ENCODE data around the gene GRID1. TPM values are rescaled to one million over a fixed set of nuclear protein-coding genes. Genes with fewer than 3 reads are reported as not detected.

GRID1 gene
- total RNA-seq, 2 experiments from 2014 or later, result not detected

DNA sequence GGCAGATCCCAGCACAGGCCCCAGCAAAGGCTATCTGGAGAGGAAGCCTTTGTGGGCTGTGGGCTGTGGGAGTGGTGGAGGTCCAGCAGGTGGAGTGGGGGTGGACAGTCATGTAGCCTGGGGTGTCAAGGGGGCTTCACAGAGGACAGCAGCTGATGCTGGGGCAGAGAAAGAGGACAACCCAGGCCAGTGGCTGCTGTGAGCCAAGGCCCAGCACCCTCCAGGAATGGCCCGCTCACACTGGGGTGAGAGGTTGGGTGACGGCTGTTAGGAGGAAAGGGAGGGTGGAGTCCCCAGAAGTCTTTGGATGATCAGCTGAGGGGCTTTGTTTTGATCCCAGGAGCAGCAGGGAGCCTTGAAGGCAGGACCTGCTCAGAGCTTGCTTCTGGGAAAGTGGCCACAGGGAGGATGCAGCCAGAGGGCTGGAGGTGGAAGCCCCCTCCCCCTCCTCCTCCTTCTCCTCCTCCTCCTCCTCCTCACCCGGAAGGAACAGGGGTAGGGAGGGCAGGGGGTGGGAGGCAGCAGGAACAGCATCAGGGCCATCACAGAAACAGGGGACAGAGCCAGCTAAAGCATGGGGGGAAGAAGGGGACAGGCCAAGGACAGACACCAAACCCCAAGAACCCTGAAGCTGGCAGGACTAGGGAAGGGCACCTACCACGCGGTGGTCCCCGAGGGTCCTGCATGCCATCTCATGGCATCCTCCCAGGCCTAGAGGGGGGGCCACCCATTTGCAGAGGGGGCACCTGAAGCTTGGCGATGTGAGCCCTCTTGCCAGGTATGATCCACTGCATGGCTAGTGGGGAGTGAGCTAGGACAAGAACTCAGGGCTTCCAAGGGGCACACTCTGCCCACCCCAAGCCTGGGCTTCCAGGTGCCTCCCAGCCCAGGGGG is 144.9 kb downstream of the GRID1 start:
- H3K36me3 Mint-ChIP-seq (ENCODE audit: low read depth), result no peaks in the 10 kb centered on the region
- no peaks in the 10 kb centered on the region for H3K9me3 Mint-ChIP-seq
- no peaks in the 10 kb centered on the region for H3K4me1 Mint-ChIP-seq
- H3K27me3 Mint-ChIP-seq, result no peaks in the 10 kb centered on the region
- no peak overlapping the region for H3K4me3 Mint-ChIP-seq
- no peak for DNase-seq
- ChIA-PET POLR2A (no interaction called here), CTCF (no interaction called here)
- no peak overlapping the region for H3K27ac Mint-ChIP-seq

GRCh38 chr10:86220626-86221025 is 146.0 kb downstream of the GRID1 start:
- no peaks in the 10 kb centered on the region for H3K36me3 Mint-ChIP-seq (ENCODE audit: low read depth)
- no peaks in the 10 kb centered on the region for H3K4me1 Mint-ChIP-seq
- DNase-seq, result no peak
- H3K4me3 Mint-ChIP-seq, result no peak overlapping the region
- ChIA-PET CTCF (no interaction called here), POLR2A (no interaction called here)
- no peak overlapping the region for H3K27ac Mint-ChIP-seq
- H3K27me3 Mint-ChIP-seq, result no peaks in the 10 kb centered on the region
- no peaks in the 10 kb centered on the region for H3K9me3 Mint-ChIP-seq

GRCh38 chr10:86219271-86219670 is 147.3 kb downstream of the GRID1 start:
- Mint-ChIP-seq H3K27me3 (no peaks in the 10 kb centered on the region), H3K4me1 (no peaks in the 10 kb centered on the region), H3K4me3 (no peak overlapping the region), H3K36me3 (ENCODE audit: low read depth) (no peaks in the 10 kb centered on the region), H3K27ac (no peak overlapping the region), H3K9me3 (no peaks in the 10 kb centered on the region)
- POLR2A ChIA-PET, result no interaction called here
- CTCF ChIA-PET, result no interaction called here
- DNase-seq, result no peak

GRCh38 chr10:86218842-86219241 is 147.8 kb downstream of the GRID1 start:
- Mint-ChIP-seq H3K4me3 (no peak overlapping the region), H3K4me1 (no peaks in the 10 kb centered on the region), H3K36me3 (ENCODE audit: low read depth) (no peaks in the 10 kb centered on the region), H3K27me3 (peaks cover under 1% of the 10 kb centered on the region), H3K27ac (no peak overlapping the region), H3K9me3 (no peaks in the 10 kb centered on the region)
- CTCF ChIA-PET, result no interaction called here
- POLR2A ChIA-PET, result no interaction called here
- no peak for DNase-seq

GRCh38 chr10:86218160-86218559 is 148.4 kb downstream of the GRID1 start:
- Mint-ChIP-seq H3K9me3 (no peaks in the 10 kb centered on the region), H3K4me3 (no peak overlapping the region), H3K27me3 (peaks cover 2% of the 10 kb centered on the region), H3K4me1 (no peaks in the 10 kb centered on the region), H3K27ac (no peak overlapping the region), H3K36me3 (ENCODE audit: low read depth) (no peaks in the 10 kb centered on the region)
- ChIA-PET CTCF (no interaction called here), POLR2A (interaction anchor here (0.8 kb wide), 1 partner anchor 9 kb away, joined by 3 read pairs; no protein-coding TSS in a partner anchor)
- DNase-seq, result no peak

- H3K9me3 Mint-ChIP-seq, result no peaks in the 10 kb centered on the region
- H3K4me1 Mint-ChIP-seq, result no peaks in the 10 kb centered on the region
- ChIA-PET POLR2A (interaction anchor here (0.8 kb wide), 1 partner anchor 10 kb away, joined by 3 read pairs; no protein-coding TSS in a partner anchor), CTCF (no interaction called here)
- no peak overlapping the region for H3K4me3 Mint-ChIP-seq
- no peak overlapping the region for H3K27ac Mint-ChIP-seq
- H3K27me3 Mint-ChIP-seq, result peaks cover 2% of the 10 kb centered on the region
- DNase-seq, result no peak
- no peaks in the 10 kb centered on the region for H3K36me3 Mint-ChIP-seq (ENCODE audit: low read depth)
Observed at GRCh38 chr10:86217371-86218080, 149.1 kb downstream of the GRID1 start.

- H3K9me3 Mint-ChIP-seq, result no peaks in the 10 kb centered on the region
- POLR2A ChIA-PET, result no interaction called here
- H3K4me3 Mint-ChIP-seq, result no peak overlapping the region
- H3K4me1 Mint-ChIP-seq, result no peaks in the 10 kb centered on the region
- H3K27ac Mint-ChIP-seq, result no peak overlapping the region
- CTCF ChIA-PET, result no interaction called here
- peaks cover 2% of the 10 kb centered on the region for H3K27me3 Mint-ChIP-seq
- no peak for DNase-seq
- H3K36me3 Mint-ChIP-seq (ENCODE audit: low read depth), result no peaks in the 10 kb centered on the region
Observed at GRCh38 chr10:86216886-86217285, 149.7 kb downstream of the GRID1 start.

- POLR2A ChIA-PET, result no interaction called here
- CTCF ChIA-PET, result no interaction called here
- no peak overlapping the region for H3K4me3 Mint-ChIP-seq
- H3K27ac Mint-ChIP-seq, result no peak overlapping the region
- peaks cover 2% of the 10 kb centered on the region for H3K27me3 Mint-ChIP-seq
- no peak for DNase-seq
- no peaks in the 10 kb centered on the region for H3K9me3 Mint-ChIP-seq
- no peaks in the 10 kb centered on the region for H3K4me1 Mint-ChIP-seq
- no peaks in the 10 kb centered on the region for H3K36me3 Mint-ChIP-seq (ENCODE audit: low read depth)
Observed at GRCh38 chr10:86215712-86216111, 150.9 kb downstream of the GRID1 start.

GRCh38 chr10:86215046-86215445 is 151.5 kb downstream of the GRID1 start:
- Mint-ChIP-seq H3K27me3 (peaks cover 2% of the 10 kb centered on the region), H3K9me3 (no peaks in the 10 kb centered on the region), H3K36me3 (ENCODE audit: low read depth) (no peaks in the 10 kb centered on the region), H3K4me3 (no peak overlapping the region), H3K27ac (no peak overlapping the region), H3K4me1 (no peaks in the 10 kb centered on the region)
- ChIA-PET POLR2A (no interaction called here), CTCF (no interaction called here)
- DNase-seq, result no peak

DNA sequence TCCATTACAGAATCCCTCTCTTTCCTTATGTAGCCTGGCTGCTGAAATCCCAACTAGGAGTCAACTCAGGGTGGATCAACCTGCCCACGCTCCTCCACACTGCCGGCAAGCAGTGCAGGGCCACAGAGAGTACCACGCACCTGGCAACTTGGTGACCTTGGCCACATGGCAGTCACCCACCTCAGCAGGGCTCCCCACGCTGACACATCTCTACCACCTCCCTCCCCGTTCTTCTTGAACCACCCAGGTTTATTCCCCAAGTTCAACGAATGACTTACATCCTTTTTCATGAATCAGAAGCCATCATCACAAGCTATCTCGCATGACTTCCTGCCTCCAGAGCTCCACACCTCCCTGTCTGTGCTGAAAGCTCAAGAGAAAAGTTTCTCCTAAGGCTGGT is 153.4 kb downstream of the GRID1 start:
- POLR2A ChIA-PET, result no interaction called here
- Mint-ChIP-seq H3K9me3 (no peaks in the 10 kb centered on the region), H3K27me3 (peaks cover 2% of the 10 kb centered on the region), H3K4me3 (no peak overlapping the region), H3K4me1 (no peaks in the 10 kb centered on the region), H3K27ac (no peak overlapping the region), H3K36me3 (ENCODE audit: low read depth) (no peaks in the 10 kb centered on the region)
- CTCF ChIA-PET, result no interaction called here
- DNase-seq, result no peak

- ChIA-PET CTCF (no interaction called here), POLR2A (no interaction called here)
- Mint-ChIP-seq H3K4me1 (no peaks in the 10 kb centered on the region), H3K9me3 (no peaks in the 10 kb centered on the region), H3K36me3 (ENCODE audit: low read depth) (no peaks in the 10 kb centered on the region), H3K27me3 (peaks cover 2% of the 10 kb centered on the region), H3K27ac (no peak overlapping the region), H3K4me3 (no peak overlapping the region)
- no peak for DNase-seq
Observed at GRCh38 chr10:86212391-86212700, 154.2 kb downstream of the GRID1 start.

- DNase-seq, result no peak
- no peaks in the 10 kb centered on the region for H3K4me1 Mint-ChIP-seq
- no peaks in the 10 kb centered on the region for H3K36me3 Mint-ChIP-seq (ENCODE audit: low read depth)
- ChIA-PET CTCF (no interaction called here), POLR2A (no interaction called here)
- H3K27ac Mint-ChIP-seq, result no peak overlapping the region
- H3K27me3 Mint-ChIP-seq, result peaks cover 2% of the 10 kb centered on the region
- H3K9me3 Mint-ChIP-seq, result no peaks in the 10 kb centered on the region
- H3K4me3 Mint-ChIP-seq, result no peak overlapping the region
Observed at GRCh38 chr10:86211691-86212390, 154.8 kb downstream of the GRID1 start.

DNA sequence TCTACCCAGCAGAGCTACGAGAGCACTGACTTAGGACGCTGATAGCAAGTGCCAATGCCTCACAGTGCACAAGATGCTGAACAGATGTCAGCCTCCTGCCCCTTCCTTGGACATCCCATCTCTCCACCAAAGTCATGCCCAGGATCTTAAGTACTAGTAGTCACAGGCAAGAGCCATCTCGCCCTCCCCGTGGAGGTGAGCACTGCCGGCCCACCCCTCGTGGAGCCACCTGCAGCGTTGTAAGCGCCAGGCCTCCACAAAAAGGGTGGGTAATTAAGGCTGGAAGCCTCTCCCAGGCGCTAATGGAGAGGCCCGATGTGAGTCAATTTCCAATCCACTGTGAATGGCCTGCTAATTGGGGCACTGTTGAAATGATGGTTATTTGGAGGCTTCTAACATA is 156.2 kb downstream of the GRID1 start:
- POLR2A ChIA-PET, result no interaction called here
- no peak overlapping the region for H3K27ac Mint-ChIP-seq
- H3K4me1 Mint-ChIP-seq, result no peaks in the 10 kb centered on the region
- H3K27me3 Mint-ChIP-seq, result peaks cover 2% of the 10 kb centered on the region
- CTCF ChIA-PET, result no interaction called here
- no peaks in the 10 kb centered on the region for H3K36me3 Mint-ChIP-seq (ENCODE audit: low read depth)
- no peaks in the 10 kb centered on the region for H3K9me3 Mint-ChIP-seq
- H3K4me3 Mint-ChIP-seq, result no peak overlapping the region
- DNase-seq, result no peak

All from activated CD4-positive, alpha-beta memory T cell treated with anti-CD3 and anti-CD28 coated beads, Interleukin-2, amount 10 ng/mL, durations not matched to agents 7 days and 5 days (primary cell).